ENCODE measurements around the gene CDH13. TPM values are rescaled to one million over a fixed set of nuclear protein-coding genes. Genes with fewer than 3 reads are reported as not detected.

The CDH13 gene
- total RNA-seq, 1 donor from 2014 or later: 14.3 TPM

DNA sequence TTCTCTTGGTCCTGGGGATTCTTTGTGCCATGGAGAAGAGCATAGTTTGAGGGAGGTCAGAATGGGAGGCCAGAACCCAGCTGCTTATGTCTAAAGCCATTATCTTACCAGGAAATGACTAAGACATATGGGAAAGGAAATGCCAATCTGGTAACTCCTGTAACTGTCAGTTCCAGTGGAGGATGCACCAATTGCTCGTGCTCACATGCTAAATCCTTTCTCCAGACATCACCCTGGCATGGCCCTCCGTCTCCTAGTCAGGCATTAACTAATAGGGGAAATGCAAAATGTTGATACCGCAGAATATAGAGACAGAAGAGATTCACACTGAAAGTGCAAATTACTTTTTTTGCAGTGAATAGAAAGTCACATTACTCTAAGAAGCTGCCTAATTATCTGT, 925.5 kb downstream of the CDH13 start:
- H3K4me3 ChIP-seq: no peak overlapping the region

DNA sequence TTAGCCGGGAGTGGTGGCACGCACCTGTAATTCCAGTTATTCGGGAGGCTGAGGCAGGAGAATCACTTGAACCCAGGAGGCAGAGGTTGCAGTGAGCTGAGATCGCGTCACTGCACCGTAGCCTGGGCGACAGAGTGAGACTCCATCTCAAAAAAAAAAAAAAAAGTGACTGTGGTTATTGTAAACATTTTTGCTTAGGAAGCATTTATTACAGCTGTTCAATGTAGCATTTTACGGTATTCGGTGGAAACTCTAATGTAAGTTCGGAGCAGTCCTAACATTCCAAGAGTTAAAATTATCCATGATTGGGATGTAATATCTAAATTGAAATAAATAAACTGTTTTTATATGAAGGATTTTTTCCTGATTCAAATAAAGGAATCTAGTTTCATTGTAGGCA, 926.2 kb downstream of the CDH13 start:
- ATAC-seq (no peak), DNase-seq (no peak)
- Histone ChIP-seq H3K27ac (no peak overlapping the region), H3K27me3 (ENCODE audit: low read depth) (peaks cover 4% of the 10 kb centered on the region), H3K9me3 (no peaks in the 10 kb centered on the region), H3K4me1 (no peaks in the 10 kb centered on the region), H3K36me3 (no peaks in the 10 kb centered on the region), H3K4me3 (no peak overlapping the region)
- intact Hi-C loops (cut with DNase I): no loop called here
- TF ChIP-seq, protein P1, sequence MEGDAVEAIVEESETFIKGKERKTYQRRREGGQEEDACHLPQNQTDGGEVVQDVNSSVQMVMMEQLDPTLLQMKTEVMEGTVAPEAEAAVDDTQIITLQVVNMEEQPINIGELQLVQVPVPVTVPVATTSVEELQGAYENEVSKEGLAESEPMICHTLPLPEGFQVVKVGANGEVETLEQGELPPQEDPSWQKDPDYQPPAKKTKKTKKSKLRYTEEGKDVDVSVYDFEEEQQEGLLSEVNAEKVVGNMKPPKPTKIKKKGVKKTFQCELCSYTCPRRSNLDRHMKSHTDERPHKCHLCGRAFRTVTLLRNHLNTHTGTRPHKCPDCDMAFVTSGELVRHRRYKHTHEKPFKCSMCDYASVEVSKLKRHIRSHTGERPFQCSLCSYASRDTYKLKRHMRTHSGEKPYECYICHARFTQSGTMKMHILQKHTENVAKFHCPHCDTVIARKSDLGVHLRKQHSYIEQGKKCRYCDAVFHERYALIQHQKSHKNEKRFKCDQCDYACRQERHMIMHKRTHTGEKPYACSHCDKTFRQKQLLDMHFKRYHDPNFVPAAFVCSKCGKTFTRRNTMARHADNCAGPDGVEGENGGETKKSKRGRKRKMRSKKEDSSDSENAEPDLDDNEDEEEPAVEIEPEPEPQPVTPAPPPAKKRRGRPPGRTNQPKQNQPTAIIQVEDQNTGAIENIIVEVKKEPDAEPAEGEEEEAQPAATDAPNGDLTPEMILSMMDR (IDR thresholded peaks at IDR 0.05): no peak

More for the DNA sequence above, 925.5 kb downstream of the CDH13 start:
- Histone ChIP-seq H3K27me3 (ENCODE audit: low read depth) (peaks cover 4% of the 10 kb centered on the region), H3K9me3 (no peaks in the 10 kb centered on the region), H3K27ac (no peak overlapping the region), H3K36me3 (no peaks in the 10 kb centered on the region), H3K4me1 (no peaks in the 10 kb centered on the region)
- ATAC-seq: no peak
- TF ChIP-seq, protein P1 (IDR thresholded peaks at IDR 0.05): no peak
- no peak for DNase-seq
- intact Hi-C loops (cut with DNase I): no loop called here

DNA sequence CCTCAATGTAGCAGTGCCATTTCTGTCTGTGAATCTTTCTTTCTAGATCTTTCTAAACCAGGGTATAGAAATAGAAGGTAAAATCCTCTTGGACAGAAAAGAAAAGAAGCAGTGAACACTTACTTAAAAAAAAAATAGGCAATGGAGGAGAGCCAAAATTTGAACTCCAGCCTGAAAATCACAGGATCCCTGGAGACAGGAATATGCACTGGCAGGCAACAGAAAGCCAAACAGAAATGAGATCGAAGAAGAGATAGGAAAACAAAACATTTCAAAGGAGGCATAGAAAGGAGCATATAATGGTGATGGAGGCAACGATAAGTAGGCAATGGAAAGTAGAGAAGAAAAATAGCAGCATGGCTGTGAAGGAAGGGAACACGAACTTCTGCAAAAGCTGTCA, 927.3 kb downstream of the CDH13 start:
- ATAC-seq: no peak

DNA sequence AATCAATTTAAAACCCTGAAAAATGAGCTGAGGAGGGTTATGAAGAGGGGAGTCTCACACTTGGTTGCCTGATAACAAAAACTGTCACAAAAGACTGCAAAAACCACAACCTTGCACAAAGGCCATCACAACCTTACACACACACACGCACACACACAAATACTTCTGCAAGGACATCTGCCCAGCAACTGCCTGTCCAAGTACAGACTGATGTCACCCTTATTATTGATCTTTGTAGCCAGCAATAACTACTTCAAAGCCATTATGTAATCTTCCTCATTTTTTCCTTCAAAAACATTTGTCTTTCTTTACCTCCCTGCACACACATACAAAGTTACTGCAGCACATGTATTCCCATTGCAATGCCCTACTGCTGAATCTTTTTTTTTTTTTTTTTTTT, 927.8 kb downstream of the CDH13 start:
- H3K27ac ChIP-seq: no peak overlapping the region
- ATAC-seq (no peak), DNase-seq (no peak)
- intact Hi-C loops (cut with DNase I): no loop called here
- H3K9me3 ChIP-seq: no peaks in the 10 kb centered on the region
- H3K4me3 ChIP-seq: no peak overlapping the region
- H3K4me1 ChIP-seq: no peaks in the 10 kb centered on the region
- no peaks in the 10 kb centered on the region for H3K36me3 ChIP-seq
- TF ChIP-seq, protein P1 (IDR thresholded peaks at IDR 0.05): no peak
- H3K27me3 ChIP-seq (ENCODE audit: low read depth): peaks cover 6% of the 10 kb centered on the region

More for the DNA sequence above, 927.3 kb downstream of the CDH13 start:
- TF ChIP-seq, protein P1 (IDR thresholded peaks at IDR 0.05): no peak
- no peak overlapping the region for H3K27ac ChIP-seq
- no peak overlapping the region for H3K4me3 ChIP-seq
- H3K36me3 ChIP-seq: no peaks in the 10 kb centered on the region
- no peak for DNase-seq
- H3K9me3 ChIP-seq: no peaks in the 10 kb centered on the region
- H3K27me3 ChIP-seq (ENCODE audit: low read depth): peaks cover 6% of the 10 kb centered on the region
- intact Hi-C loops (cut with DNase I): no loop called here
- H3K4me1 ChIP-seq: no peaks in the 10 kb centered on the region

DNA sequence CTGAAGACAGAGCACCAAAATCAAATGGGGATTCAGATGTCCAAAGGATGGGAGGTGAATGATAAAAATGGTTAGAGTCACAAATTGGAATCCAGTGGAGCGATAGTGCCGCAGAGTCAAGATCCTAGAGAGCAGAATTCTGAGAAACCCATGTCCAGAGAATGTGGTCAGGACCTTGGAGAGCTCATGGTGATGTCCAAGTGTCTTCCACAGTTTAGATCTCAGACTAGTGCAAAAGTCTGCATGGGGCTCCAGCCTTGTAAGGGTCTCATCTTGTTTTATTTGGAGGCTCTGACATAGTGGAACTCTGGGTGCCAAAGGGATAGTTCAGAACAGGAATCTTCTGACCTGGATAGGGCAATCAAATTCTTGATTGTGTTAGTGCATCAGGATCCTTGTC, 935.1 kb downstream of the CDH13 start:
- H3K4me1 ChIP-seq: no peaks in the 10 kb centered on the region
- intact Hi-C loops (cut with DNase I): no loop called here
- no peaks in the 10 kb centered on the region for H3K9me3 ChIP-seq
- TF ChIP-seq, protein P1 (IDR thresholded peaks at IDR 0.05): no peak
- ATAC-seq (no peak), DNase-seq (no peak)
- H3K36me3 ChIP-seq: no peaks in the 10 kb centered on the region
- peaks cover 4% of the 10 kb centered on the region for H3K27me3 ChIP-seq (ENCODE audit: low read depth)
- H3K4me3 ChIP-seq: no peak overlapping the region
- H3K27ac ChIP-seq: no peak overlapping the region

DNA sequence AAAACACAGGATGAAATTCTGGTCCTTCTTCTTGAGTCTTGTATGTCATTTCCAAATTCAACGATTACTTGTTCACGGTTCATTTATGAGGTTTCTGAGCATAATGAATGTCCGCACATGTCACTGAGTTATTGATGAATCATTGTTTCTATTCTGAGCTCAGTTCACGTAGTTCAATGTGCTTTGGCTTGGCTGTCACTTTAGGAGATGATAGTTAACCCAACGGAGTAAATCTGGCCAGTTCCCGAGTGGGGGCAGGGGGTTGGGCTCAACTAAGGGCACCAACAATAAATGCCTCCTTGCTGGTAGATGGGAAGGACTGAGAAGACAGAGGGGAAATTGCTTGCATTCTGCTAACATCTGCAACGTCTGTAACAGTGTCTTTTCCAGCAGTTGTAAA, 941.6 kb downstream of the CDH13 start:
- Histone ChIP-seq H3K27me3 (ENCODE audit: low read depth) (peaks cover 8% of the 10 kb centered on the region), H3K4me3 (no peak overlapping the region), H3K27ac (no peak overlapping the region), H3K4me1 (no peaks in the 10 kb centered on the region), H3K36me3 (no peaks in the 10 kb centered on the region), H3K9me3 (no peaks in the 10 kb centered on the region)
- ATAC-seq (no peak), DNase-seq (no peak)
- intact Hi-C loops (cut with DNase I): no loop called here
- TF ChIP-seq, protein P1 (IDR thresholded peaks at IDR 0.05): no peak
